Duodenal mucosa (tissue), 2 donors: ENCODE results near the gene IPCEF1.

Source experiments
- H3K27ac ChIP-seq: one replicate; pipeline ENCODE4 v1.7.0; 2013; ENCODE audit warnings: low read depth, low read length
- H3K27me3 ChIP-seq, 2 donors: one replicate each; pipeline ENCODE4 v1.7.0; 2013; ENCODE audit warnings: low read length in 2 of 2, control low read depth in 1 of 2; ENCODE audit not compliant: insufficient read depth in 2 of 2, control insufficient read depth in 1 of 2
- H3K36me3 ChIP-seq, 2 donors: one replicate each; pipeline ENCODE4 v1.7.0; 2013; ENCODE audit warnings: low read length in 2 of 2, control low read depth in 1 of 2; ENCODE audit not compliant: insufficient read depth in 2 of 2, control insufficient read depth in 1 of 2
- H3K4me1 ChIP-seq, 2 donors: one replicate each; pipeline ENCODE4 v1.7.0; 2013; ENCODE audit warnings: low read length in 2 of 2, control low read depth in 1 of 2; ENCODE audit not compliant: insufficient read depth in 2 of 2, control insufficient read depth in 1 of 2
- H3K4me3 ChIP-seq, 2 donors: one replicate each; pipeline ENCODE4 v1.7.0; 2013; ENCODE audit warnings: low read length in 2 of 2, low read depth in 1 of 2
- H3K9ac ChIP-seq, 2 donors: one replicate each; pipeline ENCODE4 v1.7.0; 2013; ENCODE audit warnings: low read length in 2 of 2, low read depth in 1 of 2
- H3K9me3 ChIP-seq, 2 donors: one replicate each; pipeline ENCODE4 v1.7.0; 2013; ENCODE audit warnings: low read length in 2 of 2, control low read depth in 1 of 2; ENCODE audit not compliant: control insufficient read depth in 1 of 2

IPCEF1 gene

GRCh38 chr6:154258064-154258757, 98.4 kb downstream of the IPCEF1 start:
- Histone ChIP-seq H3K36me3 (no peaks in the 10 kb centered on the region), H3K4me1 (no peaks in the 10 kb centered on the region), H3K9ac (no peak overlapping the region), H3K4me3 (no peak overlapping the region), H3K9me3 (no peaks in the 10 kb centered on the region), H3K27me3 (no peaks in the 10 kb centered on the region), H3K27ac (no peak overlapping the region)

- Histone ChIP-seq H3K9me3 (no peaks in the 10 kb centered on the region), H3K27me3 (no peaks in the 10 kb centered on the region), H3K4me1 (no peaks in the 10 kb centered on the region), H3K4me3 (no peak overlapping the region), H3K27ac (no peak overlapping the region), H3K36me3 (no peaks in the 10 kb centered on the region), H3K9ac (no peak overlapping the region)
These were observed 99.5 kb downstream of the IPCEF1 start for GRCh38 chr6:154257067-154257466.

GRCh38 chr6:154252678-154253077, 103.9 kb downstream of the IPCEF1 start:
- Histone ChIP-seq H3K9me3 (no peaks in the 10 kb centered on the region), H3K36me3 (no peaks in the 10 kb centered on the region), H3K27ac (no peak overlapping the region), H3K4me3 (no peak overlapping the region), H3K27me3 (no peaks in the 10 kb centered on the region), H3K4me1 (no peaks in the 10 kb centered on the region), H3K9ac (no peak overlapping the region)

GRCh38 chr6:154251116-154251515, 105.5 kb downstream of the IPCEF1 start:
- no peak overlapping the region for H3K4me3 ChIP-seq
- H3K27me3 ChIP-seq: no peaks in the 10 kb centered on the region
- H3K9ac ChIP-seq: no peak overlapping the region
- H3K27ac ChIP-seq: no peak overlapping the region
- H3K9me3 ChIP-seq: no peaks in the 10 kb centered on the region
- no peaks in the 10 kb centered on the region for H3K4me1 ChIP-seq
- no peaks in the 10 kb centered on the region for H3K36me3 ChIP-seq

- Histone ChIP-seq H3K9ac (no peak overlapping the region), H3K27me3 (no peaks in the 10 kb centered on the region), H3K4me3 (no peak overlapping the region), H3K27ac (peak overlapping the region; percentile 3), H3K36me3 (no peaks in the 10 kb centered on the region), H3K4me1 (no peaks in the 10 kb centered on the region), H3K9me3 (no peaks in the 10 kb centered on the region)
These were observed 106.9 kb downstream of the IPCEF1 start for GRCh38 chr6:154249499-154250298.

- no peaks in the 10 kb centered on the region for H3K36me3 ChIP-seq
- H3K9ac ChIP-seq: no peak overlapping the region
- H3K4me3 ChIP-seq: peak overlapping the region; percentile 42 to 45
- peak overlapping the region; percentile 28 for H3K27ac ChIP-seq
- no peaks in the 10 kb centered on the region for H3K27me3 ChIP-seq
- H3K4me1 ChIP-seq: no peaks in the 10 kb centered on the region
- H3K9me3 ChIP-seq: no peaks in the 10 kb centered on the region
These were observed 109.3 kb downstream of the IPCEF1 start for GRCh38 chr6:154247119-154247861.

GRCh38 chr6:154246723-154247118, 109.9 kb downstream of the IPCEF1 start:
- H3K4me1 ChIP-seq: no peaks in the 10 kb centered on the region
- peak overlapping the region in 1 of 2 donors; percentile 8 for H3K9ac ChIP-seq
- H3K9me3 ChIP-seq: no peaks in the 10 kb centered on the region
- no peaks in the 10 kb centered on the region for H3K27me3 ChIP-seq
- H3K4me3 ChIP-seq: peak overlapping the region; percentile 42 to 45
- no peak overlapping the region for H3K27ac ChIP-seq
- H3K36me3 ChIP-seq: no peaks in the 10 kb centered on the region

GRCh38 chr6:154245506-154245905, 111.1 kb downstream of the IPCEF1 start:
- no peaks in the 10 kb centered on the region for H3K4me1 ChIP-seq
- peak overlapping the region; percentile 22 to 26 for H3K9ac ChIP-seq
- H3K27ac ChIP-seq: no peak overlapping the region
- H3K4me3 ChIP-seq: peak overlapping the region; percentile 33 to 42
- no peaks in the 10 kb centered on the region for H3K36me3 ChIP-seq
- H3K9me3 ChIP-seq: no peaks in the 10 kb centered on the region
- no peaks in the 10 kb centered on the region for H3K27me3 ChIP-seq

GRCh38 chr6:154243793-154244750, 112.5 kb downstream of the IPCEF1 start:
- H3K9ac ChIP-seq: no peak overlapping the region
- no peaks in the 10 kb centered on the region for H3K4me1 ChIP-seq
- no peaks in the 10 kb centered on the region for H3K36me3 ChIP-seq
- no peaks in the 10 kb centered on the region for H3K9me3 ChIP-seq
- peak overlapping the region in 1 of 2 donors; percentile 21 for H3K4me3 ChIP-seq
- no peaks in the 10 kb centered on the region for H3K27me3 ChIP-seq
- no peak overlapping the region for H3K27ac ChIP-seq
